HepG2 (cell line): ENCODE results near the gene CAPN14. TPM values are rescaled to one million over a fixed set of nuclear protein-coding genes. Genes with fewer than 3 reads are reported as not detected.

Experiments
- ATAC-seq: fragments of 200-7000 bp; cut with Tn5 transposase; 3 replicates; pipeline ENCODE4 v1.9.1; 2020; ENCODE audit warnings: mild to moderate bottlenecking, moderate library complexity
- BruUV-seq: library from RNA; stranded (reverse); fragments of 400-500 nt; replicated peaks from 2 replicates; lab custom pipeline; 2021; lab: Mats Ljungman, UMichigan
- CTCF ChIA-PET: fragments of 300-600 bp; formaldehyde crosslinking; extraction: SDS; loops from one replicate; lab custom pipeline; 2021; ENCODE audit warnings: low total read pairs, inconsistent platforms, low intra/inter-chr PET ratio; lab: Yijun Ruan, JAX
- POLR2A ChIA-PET: fragments of 350-600 bp; sonication (Branson Sonifier 250); formaldehyde crosslinking; loops from one replicate; lab custom pipeline; 2020; ENCODE audit warnings: antibody characterized with exemption, inconsistent platforms; lab: Yijun Ruan, JAX
- DNase-seq: peaks from one replicate; pipeline ENCODE4 v3.0.0-alpha.2; 2015; ENCODE audit warnings: low spot score
- FAIRE-seq: peaks from 3 replicates; lab custom pipeline; 2011; peaks lifted over from hg19 to GRCh38; lab: Jason Lieb, UNC
- H2AFZ ChIP-seq: one replicate; pipeline ENCODE4 v1.6.1; 2011; ENCODE audit warnings: low read length, inconsistent platforms
- H3K27ac ChIP-seq: fragments of 300-600 bp; 3 replicates; pipeline ENCODE4 v1.8.0; 2011; ENCODE audit warnings: mixed run types, mild to moderate bottlenecking, mixed read lengths, low read length, inconsistent platforms; ENCODE audit not compliant: insufficient read depth; ENCODE audit errors: extremely low read length
- H3K27me3 ChIP-seq, 2 experiments: fragments of 200-600 bp in 1 of 2; 2 replicates in 1 of 2; 3 replicates in 1 of 2; pipeline versions ENCODE4 v1.6.0 to v1.8.0; 2011; ENCODE audit warnings: low read length in 2 of 2, mild to moderate bottlenecking in 2 of 2, moderate library complexity in 2 of 2, inconsistent platforms in 1 of 2; ENCODE audit not compliant: insufficient read depth in 2 of 2, control insufficient read depth in 1 of 2
- H3K36me3 ChIP-seq, 2 experiments: fragments of 200-600 bp in 1 of 2; replicated peaks in 1 of 2; 2 replicates in 1 of 2; 3 replicates in 1 of 2; pipeline versions ENCODE4 v1.5.1 to v1.8.0; 2011; ENCODE audit warnings: low read length in 2 of 2, inconsistent platforms in 1 of 2; ENCODE audit not compliant: insufficient read depth in 2 of 2, control insufficient read depth in 1 of 2
- H3K4me1 ChIP-seq: 2 replicates; pipeline ENCODE4 v1.5.1; 2012; ENCODE audit warnings: low read length, inconsistent platforms; ENCODE audit not compliant: insufficient read depth
- H3K4me2 ChIP-seq: 2 replicates; pipeline ENCODE4 v1.6.0; 2011; ENCODE audit warnings: low read depth, low read length, inconsistent platforms
- H3K4me3 ChIP-seq, 3 experiments: fragments of 200-600 bp in 1 of 3; sonication (generic), shearing (Covaris generic) in 1 of 3; replicated peaks in 1 of 3; 2 replicates each; pipeline ENCODE4 v1.5.1; 2011 to 2016; ENCODE audit warnings: low read length in 3 of 3, inconsistent platforms in 2 of 3, low read depth in 2 of 3, mild to moderate bottlenecking in 2 of 3, control low read depth in 1 of 3, mixed read lengths in 1 of 3; ENCODE audit not compliant: insufficient read depth in 1 of 3
- H3K79me2 ChIP-seq: one replicate; pipeline ENCODE4 v1.6.1; 2011; ENCODE audit warnings: low read length, inconsistent platforms; ENCODE audit not compliant: insufficient read depth
- H3K9ac ChIP-seq: 2 replicates; pipeline ENCODE4 v1.6.0; 2011; ENCODE audit warnings: mild to moderate bottlenecking, low read depth, low read length, inconsistent platforms; ENCODE audit not compliant: insufficient read depth
- H3K9me3 ChIP-seq: 2 replicates; pipeline ENCODE4 v1.5.1; 2012; ENCODE audit warnings: mild to moderate bottlenecking, low read length
- H4K20me1 ChIP-seq: 2 replicates; pipeline ENCODE4 v1.6.0; 2011; ENCODE audit warnings: inconsistent platforms, mild to moderate bottlenecking, low read length, moderate library complexity; ENCODE audit not compliant: insufficient read depth
- PHF8 ChIP-seq: sonication (generic); formaldehyde crosslinking; IDR thresholded peaks from 2 replicates; pipeline ENCODE4 v1.5.0; 2020; ENCODE audit warnings: missing genetic modification reagents
- ZNF282 ChIP-seq: fragments of 450-650 bp; IDR thresholded peaks from 2 replicates; pipeline ENCODE4 v1.6.1; 2018; ENCODE audit not compliant: partially characterized antibody
- ZNF530 ChIP-seq: sonication (generic); formaldehyde crosslinking; IDR thresholded peaks from 2 replicates; pipeline ENCODE4 v1.5.0; 2020; ENCODE audit warnings: low read depth, mild to moderate bottlenecking, missing genetic modification reagents
- ZSCAN12 ChIP-seq: sonication (generic); formaldehyde crosslinking; IDR thresholded peaks from 2 replicates; pipeline ENCODE4 v1.9.0; 2021; ENCODE audit warnings: mild to moderate bottlenecking, missing genetic modification reagents
- WGBS: methylation state at CpG from one replicate; pipeline ENCODE4 v1.1.6; 2017; ENCODE audit warnings: low lambda C conversion rate; 5-methylcytosine and 5-hydroxymethylcytosine counted together
- in situ Hi-C: cut with HindIII; loops from 2 replicates; pipeline ENCODE4 v1.10.0; 2017; ENCODE audit warnings: low pct_unique_long_range_greater_than_20kb; ENCODE audit not compliant: extremely low pct_ligation_motif_present
- intact Hi-C: fragments of 100-400 bp; cut with micrococcal nuclease; formaldehyde crosslinking; loops from one replicate; pipeline ENCODE4 v1.10.0; 2022; ENCODE audit not compliant: unreplicated experiment
- polyA plus RNA-seq, 8 experiments: library from polyadenylated mRNA; depleted of rRNA in 3 of 8; stranded (reverse) in 7 of 8; unstranded in 1 of 8; fragments of >200 nt; fragmentation: Illumina TruSeq in 4 of 8; extraction: Trizol in 4 of 8; gene quantifications; 2 replicates each; pipeline versions ENCODE4 v1.2.1 to v1.2.3, GENCODE V29; 2011 to 2016; ENCODE audit warnings: low read depth in 4 of 8, missing spikeins in 1 of 8, mixed read lengths in 1 of 8; ENCODE audit not compliant: insufficient read depth in 1 of 8
- total RNA-seq, 5 experiments: library from RNA; depleted of rRNA; stranded (reverse); fragments of >200 nt; fragmentation: Illumina TruSeq; extraction: Trizol; gene quantifications; 2 replicates each; pipeline ENCODE4 v1.2.3, GENCODE V29; 2016; ENCODE audit warnings: low read depth in 1 of 5
- TF ChIP-seq, protein P1 (sequence below): sonication (generic); formaldehyde crosslinking; conservative IDR thresholded peaks from 2 replicates; pipeline ENCODE4 v1.4.0; 2020; ENCODE audit warnings: missing genetic modification reagents
- TF ChIP-seq, protein P2 (sequence below): sonication (generic); formaldehyde crosslinking; IDR thresholded peaks from 2 replicates; pipeline ENCODE4 v1.4.0; 2020; ENCODE audit warnings: missing genetic modification reagents
- TF ChIP-seq, protein P3 (sequence below): sonication (generic); formaldehyde crosslinking; IDR thresholded peaks from 2 replicates; pipeline ENCODE4 v1.5.0; 2020; ENCODE audit warnings: mild to moderate bottlenecking, missing genetic modification reagents, moderate library complexity

Gene CAPN14
- total and polyA plus RNA-seq, 2 of the 13 experiments (the other 11 are each of a cell fraction or from before 2014, with no cell fraction given): not detected

DNA sequence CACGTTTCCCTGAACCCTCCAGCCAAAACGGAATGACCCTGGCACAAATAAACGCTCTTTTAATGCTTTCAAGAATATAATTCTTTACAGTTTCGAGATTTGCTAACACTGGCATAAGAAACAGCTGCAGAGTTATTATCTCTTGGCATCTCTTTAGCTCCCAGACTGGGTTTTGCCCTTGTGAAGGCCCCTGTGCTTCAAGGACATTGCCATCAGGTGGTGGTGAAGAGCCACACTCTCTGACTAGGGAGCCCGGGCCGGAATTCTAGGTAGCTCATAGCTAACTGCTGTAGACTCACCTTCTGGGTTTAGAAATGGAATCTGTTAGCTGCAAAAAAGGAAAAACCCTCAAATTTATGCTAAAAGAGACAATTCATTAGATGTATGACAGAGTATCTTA lies 65.8 kb downstream of the CAPN14 start:
- H2AFZ ChIP-seq: no peak overlapping the region
- peaks cover 2 to 15% of the 10 kb centered on the region in 2 experiments; a peak in 3 of 5 replicates for H3K27me3 ChIP-seq
- ChIA-PET POLR2A (no interaction called here), CTCF (no interaction called here)
- no peak overlapping the region for H3K4me3 ChIP-seq
- no peaks in the 10 kb centered on the region for H3K79me2 ChIP-seq
- in situ Hi-C loops: loop anchor here (25.0 kb wide), 1 partner anchor 939 kb away; no protein-coding TSS in a partner anchor
- no peak overlapping the region for H3K27ac ChIP-seq
- no TSS peak for BruUV-seq
- intact Hi-C loops: no loop called here
- DNase-seq (no peak), ATAC-seq (peak; percentile 75), FAIRE-seq (no peak)
- H3K9ac ChIP-seq: no peak overlapping the region
- no peaks in the 10 kb centered on the region for H3K4me1 ChIP-seq
- H3K9me3 ChIP-seq: no peaks in the 10 kb centered on the region
- H4K20me1 ChIP-seq: no peaks in the 10 kb centered on the region
- TF ChIP-seq, protein P1, sequence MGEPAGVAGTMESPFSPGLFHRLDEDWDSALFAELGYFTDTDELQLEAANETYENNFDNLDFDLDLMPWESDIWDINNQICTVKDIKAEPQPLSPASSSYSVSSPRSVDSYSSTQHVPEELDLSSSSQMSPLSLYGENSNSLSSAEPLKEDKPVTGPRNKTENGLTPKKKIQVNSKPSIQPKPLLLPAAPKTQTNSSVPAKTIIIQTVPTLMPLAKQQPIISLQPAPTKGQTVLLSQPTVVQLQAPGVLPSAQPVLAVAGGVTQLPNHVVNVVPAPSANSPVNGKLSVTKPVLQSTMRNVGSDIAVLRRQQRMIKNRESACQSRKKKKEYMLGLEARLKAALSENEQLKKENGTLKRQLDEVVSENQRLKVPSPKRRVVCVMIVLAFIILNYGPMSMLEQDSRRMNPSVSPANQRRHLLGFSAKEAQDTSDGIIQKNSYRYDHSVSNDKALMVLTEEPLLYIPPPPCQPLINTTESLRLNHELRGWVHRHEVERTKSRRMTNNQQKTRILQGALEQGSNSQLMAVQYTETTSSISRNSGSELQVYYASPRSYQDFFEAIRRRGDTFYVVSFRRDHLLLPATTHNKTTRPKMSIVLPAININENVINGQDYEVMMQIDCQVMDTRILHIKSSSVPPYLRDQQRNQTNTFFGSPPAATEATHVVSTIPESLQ (CRISPR knock-in tag): no peak
- TF ChIP-seq PHF8 (CRISPR knock-in tag) (no peak), ZSCAN12 (CRISPR knock-in tag) (no peak), ZNF282 (no peak), ZNF530 (CRISPR knock-in tag) (no peak)
- TF ChIP-seq, protein P2, sequence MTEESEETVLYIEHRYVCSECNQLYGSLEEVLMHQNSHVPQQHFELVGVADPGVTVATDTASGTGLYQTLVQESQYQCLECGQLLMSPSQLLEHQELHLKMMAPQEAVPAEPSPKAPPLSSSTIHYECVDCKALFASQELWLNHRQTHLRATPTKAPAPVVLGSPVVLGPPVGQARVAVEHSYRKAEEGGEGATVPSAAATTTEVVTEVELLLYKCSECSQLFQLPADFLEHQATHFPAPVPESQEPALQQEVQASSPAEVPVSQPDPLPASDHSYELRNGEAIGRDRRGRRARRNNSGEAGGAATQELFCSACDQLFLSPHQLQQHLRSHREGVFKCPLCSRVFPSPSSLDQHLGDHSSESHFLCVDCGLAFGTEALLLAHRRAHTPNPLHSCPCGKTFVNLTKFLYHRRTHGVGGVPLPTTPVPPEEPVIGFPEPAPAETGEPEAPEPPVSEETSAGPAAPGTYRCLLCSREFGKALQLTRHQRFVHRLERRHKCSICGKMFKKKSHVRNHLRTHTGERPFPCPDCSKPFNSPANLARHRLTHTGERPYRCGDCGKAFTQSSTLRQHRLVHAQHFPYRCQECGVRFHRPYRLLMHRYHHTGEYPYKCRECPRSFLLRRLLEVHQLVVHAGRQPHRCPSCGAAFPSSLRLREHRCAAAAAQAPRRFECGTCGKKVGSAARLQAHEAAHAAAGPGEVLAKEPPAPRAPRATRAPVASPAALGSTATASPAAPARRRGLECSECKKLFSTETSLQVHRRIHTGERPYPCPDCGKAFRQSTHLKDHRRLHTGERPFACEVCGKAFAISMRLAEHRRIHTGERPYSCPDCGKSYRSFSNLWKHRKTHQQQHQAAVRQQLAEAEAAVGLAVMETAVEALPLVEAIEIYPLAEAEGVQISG: no peak
- TF ChIP-seq, protein P3, sequence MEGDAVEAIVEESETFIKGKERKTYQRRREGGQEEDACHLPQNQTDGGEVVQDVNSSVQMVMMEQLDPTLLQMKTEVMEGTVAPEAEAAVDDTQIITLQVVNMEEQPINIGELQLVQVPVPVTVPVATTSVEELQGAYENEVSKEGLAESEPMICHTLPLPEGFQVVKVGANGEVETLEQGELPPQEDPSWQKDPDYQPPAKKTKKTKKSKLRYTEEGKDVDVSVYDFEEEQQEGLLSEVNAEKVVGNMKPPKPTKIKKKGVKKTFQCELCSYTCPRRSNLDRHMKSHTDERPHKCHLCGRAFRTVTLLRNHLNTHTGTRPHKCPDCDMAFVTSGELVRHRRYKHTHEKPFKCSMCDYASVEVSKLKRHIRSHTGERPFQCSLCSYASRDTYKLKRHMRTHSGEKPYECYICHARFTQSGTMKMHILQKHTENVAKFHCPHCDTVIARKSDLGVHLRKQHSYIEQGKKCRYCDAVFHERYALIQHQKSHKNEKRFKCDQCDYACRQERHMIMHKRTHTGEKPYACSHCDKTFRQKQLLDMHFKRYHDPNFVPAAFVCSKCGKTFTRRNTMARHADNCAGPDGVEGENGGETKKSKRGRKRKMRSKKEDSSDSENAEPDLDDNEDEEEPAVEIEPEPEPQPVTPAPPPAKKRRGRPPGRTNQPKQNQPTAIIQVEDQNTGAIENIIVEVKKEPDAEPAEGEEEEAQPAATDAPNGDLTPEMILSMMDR (CRISPR knock-in tag): peak; percentile 20; the same call in 1 of the 2 replicates
- H3K4me2 ChIP-seq: no peak overlapping the region
- 7% methylated on average over 6 of the region's 6 CpGs for WGBS
- no peaks in the 10 kb centered on the region for H3K36me3 ChIP-seq
